ENCODE data around the gene OCRL. TPM values are rescaled to one million over a fixed set of nuclear protein-coding genes. Genes with fewer than 3 reads are reported as not detected.

The OCRL gene

GRCh38 chrX:129641469-129641868, 101.4 kb downstream of the OCRL start:
- Histone ChIP-seq H3K23ac (ENCODE audit: low read depth, low read length, poor library complexity) (no peak overlapping the region), H3K14ac (ENCODE audit: low read length) (no peak overlapping the region), H3K4me3 (ENCODE audit: low read length in 2 of 2) (no peak overlapping the region), H4K91ac (ENCODE audit: low read depth, low read length, poor library complexity) (no peak overlapping the region), H3K36me3 (replicated peaks in 1 of 2; ENCODE audit: control insufficient read depth in 2 of 2, insufficient read depth in 2 of 2, low read length in 2 of 2) (no peaks in the 10 kb centered on the region), H3K27ac (replicated peaks; ENCODE audit: low read length) (no peak overlapping the region), H2AFZ (ENCODE audit: low read length) (no peak overlapping the region), H4K8ac (ENCODE audit: low read depth, low read length) (no peak overlapping the region), H3K18ac (ENCODE audit: low read length) (no peak overlapping the region), H3K9me3 (replicated peaks in 1 of 2; ENCODE audit: control insufficient read depth in 2 of 2, insufficient read depth in 1 of 2, low read depth in 1 of 2, low read length in 2 of 2) (no peaks in the 10 kb centered on the region), H3K27me3 (ENCODE audit: control insufficient read depth in 3 of 3, insufficient read depth in 3 of 3, low read depth in 1 of 3, low read length in 3 of 3) (peaks cover 0 to 3% (median 0%) of the 10 kb centered on the region in 3 experiments), H2BK120ac (ENCODE audit: low read depth, low read length) (no peak overlapping the region), H3K4me2 (ENCODE audit: insufficient read depth, low read length, poor library complexity, severe bottlenecking) (no peak overlapping the region), H3K79me1 (ENCODE audit: low read depth, low read length) (peaks cover 3% of the 10 kb centered on the region), H2BK12ac (ENCODE audit: low read length) (no peak overlapping the region), H2BK15ac (ENCODE audit: low read length) (no peak overlapping the region), H3K4me1 (ENCODE audit: control insufficient read depth in 2 of 2, insufficient read depth in 1 of 2, low read depth in 1 of 2, low read length in 2 of 2) (peaks cover 2 to 5% of the 10 kb centered on the region in 2 donors), H2BK5ac (ENCODE audit: low read length) (no peak overlapping the region), H3K4ac (ENCODE audit: low read length) (no peak overlapping the region), H3K9ac (ENCODE audit: low read depth, low read length, poor library complexity) (no peak overlapping the region), H2AK5ac (ENCODE audit: low read depth, low read length) (no peak overlapping the region)
- WGBS, 2 donors (ENCODE audit: extremely low coverage in 2 of 2, insufficient read length in 2 of 2, insufficient replicate concordance in 1 of 2), result no CpG with 5 or more reads among the region's 3 CpGs
- DNase-seq (ENCODE audit: low spot score), result no peak

- Histone ChIP-seq H3K36me3 (replicated peaks in 1 of 2; ENCODE audit: control insufficient read depth in 2 of 2, insufficient read depth in 2 of 2, low read length in 2 of 2) (no peaks in the 10 kb centered on the region), H2AK5ac (ENCODE audit: low read depth, low read length) (no peak overlapping the region), H2BK120ac (ENCODE audit: low read depth, low read length) (no peak overlapping the region), H3K9ac (ENCODE audit: low read depth, low read length, poor library complexity) (no peak overlapping the region), H3K4me3 (ENCODE audit: low read length in 2 of 2) (no peak overlapping the region), H3K18ac (ENCODE audit: low read length) (no peak overlapping the region), H3K79me1 (ENCODE audit: low read depth, low read length) (peaks cover 3% of the 10 kb centered on the region), H2BK15ac (ENCODE audit: low read length) (no peak overlapping the region), H3K4ac (ENCODE audit: low read length) (no peak overlapping the region), H2BK12ac (ENCODE audit: low read length) (no peak overlapping the region), H2AFZ (ENCODE audit: low read length) (no peak overlapping the region), H3K9me3 (replicated peaks in 1 of 2; ENCODE audit: control insufficient read depth in 2 of 2, insufficient read depth in 1 of 2, low read depth in 1 of 2, low read length in 2 of 2) (no peaks in the 10 kb centered on the region), H3K27me3 (ENCODE audit: control insufficient read depth in 3 of 3, insufficient read depth in 3 of 3, low read depth in 1 of 3, low read length in 3 of 3) (peaks cover 0 to 3% (median 0%) of the 10 kb centered on the region in 3 experiments), H2BK5ac (ENCODE audit: low read length) (no peak overlapping the region), H3K4me1 (ENCODE audit: control insufficient read depth in 2 of 2, insufficient read depth in 1 of 2, low read depth in 1 of 2, low read length in 2 of 2) (peaks cover 2 to 5% of the 10 kb centered on the region in 2 donors), H3K27ac (replicated peaks; ENCODE audit: low read length) (no peak overlapping the region), H3K23ac (ENCODE audit: low read depth, low read length, poor library complexity) (no peak overlapping the region), H3K14ac (ENCODE audit: low read length) (no peak overlapping the region), H3K4me2 (ENCODE audit: insufficient read depth, low read length, poor library complexity, severe bottlenecking) (no peak overlapping the region), H4K91ac (ENCODE audit: low read depth, low read length, poor library complexity) (no peak overlapping the region), H4K8ac (ENCODE audit: low read depth, low read length) (no peak overlapping the region)
- DNase-seq (ENCODE audit: low spot score), result no peak
- WGBS, 2 donors (ENCODE audit: extremely low coverage in 2 of 2, insufficient read length in 2 of 2, insufficient replicate concordance in 1 of 2), result no CpG with 5 or more reads among the region's 3 CpGs
Measured at GRCh38 chrX:129641941-129642340, 101.9 kb downstream of the OCRL start.

Small RNA genes within 50 kb of the gene (small RNA-seq; reads per million reads assigned to genes)
- gene RF01169 (ENCODE audit: insufficient read depth), result not detected
